Epithelial cell of proximal tubule (primary cell): ENCODE data around the gene TPRX1. TPM values are rescaled to one million over a fixed set of nuclear protein-coding genes. Genes with fewer than 3 reads are reported as not detected.

ENCODE experiments used
- DNase-seq: peaks from one replicate; pipeline ENCODE4 v3.0.0-alpha.2; 2011; ENCODE audit warnings: low read depth
- H3K4me3 ChIP-seq: 2 replicates; pipeline ENCODE4 v1.5.1; 2011; ENCODE audit warnings: low read depth, mild to moderate bottlenecking, low read length
- CTCF ChIP-seq: conservative IDR thresholded peaks from 2 replicates; pipeline ENCODE4 v1.5.1; 2012; ENCODE audit warnings: low read depth, mild to moderate bottlenecking, low read length
- total RNA-seq: library from RNA; depleted of rRNA; stranded (reverse); fragments of >200 nt; gene quantifications from 2 replicates; pipeline ENCODE4 v1.2.3, GENCODE V29; 2015

TPRX1 gene
- total RNA-seq, 1 donor from 2014 or later: not detected

- no peak overlapping the region for H3K4me3 ChIP-seq
- no peak for DNase-seq
- no peak for TF ChIP-seq CTCF
These were observed 41.6 kb downstream of the TPRX1 start for GRCh38 chr19:47762615-47763308.

GRCh38 chr19:47762151-47762550, 42.2 kb downstream of the TPRX1 start:
- TF ChIP-seq CTCF: no peak
- H3K4me3 ChIP-seq: no peak overlapping the region
- DNase-seq: no peak

GRCh38 chr19:47761566-47761965, 42.8 kb downstream of the TPRX1 start:
- TF ChIP-seq CTCF: no peak

GRCh38 chr19:47760632-47760999, 43.7 kb downstream of the TPRX1 start:
- H3K4me3 ChIP-seq: no peak overlapping the region
- DNase-seq: no peak
- TF ChIP-seq CTCF: no peak

More at GRCh38 chr19:47761566-47761965, 42.8 kb downstream of the TPRX1 start:
- H3K4me3 ChIP-seq: no peak overlapping the region
- no peak for DNase-seq

- no peak for TF ChIP-seq CTCF
- no peak overlapping the region for H3K4me3 ChIP-seq
- DNase-seq: no peak
These were observed 45.9 kb downstream of the TPRX1 start for GRCh38 chr19:47758443-47758804.

- DNase-seq: no peak
- TF ChIP-seq CTCF: no peak
- H3K4me3 ChIP-seq: no peak overlapping the region
These were observed 46.5 kb downstream of the TPRX1 start for GRCh38 chr19:47757617-47758442.
